Transverse colon (tissue), 4 donors: Measurements from ENCODE around the gene ABCG1. TPM values are rescaled to one million over a fixed set of nuclear protein-coding genes. Genes with fewer than 3 reads are reported as not detected.

ENCODE experiments used
- DNase-seq: peaks from one replicate; pipeline ENCODE4 v3.0.0-alpha.2; 2019
- H3K27ac ChIP-seq, 4 donors: fragments of 200-600 bp; sonication (generic); 2 replicates each; pipeline ENCODE4 v1.5.1; 2016 to 2018; ENCODE audit warnings: inconsistent platforms in 4 of 4
- H3K27me3 ChIP-seq: fragments of 200-600 bp; sonication (generic); 2 replicates; pipeline ENCODE4 v1.5.1; 2017; ENCODE audit warnings: inconsistent platforms
- H3K36me3 ChIP-seq, 4 donors: fragments of 200-600 bp; sonication (generic); 2 replicates each; pipeline ENCODE4 v1.5.1; 2017 to 2019; ENCODE audit warnings: inconsistent platforms in 4 of 4
- H3K4me1 ChIP-seq, 4 donors: fragments of 200-600 bp; sonication (generic); 2 replicates each; pipeline ENCODE4 v1.5.1; 2017 to 2020; ENCODE audit warnings: inconsistent platforms in 4 of 4
- H3K4me3 ChIP-seq, 4 donors: fragments of 200-600 bp; sonication (generic); 1 replicate in 1 of 4; 2 replicates in 3 of 4; pipeline versions ENCODE4 v1.5.1 to v1.6.1; 2017 to 2019; ENCODE audit warnings: inconsistent platforms in 4 of 4
- H3K9me3 ChIP-seq, 2 donors: fragments of 200-600 bp; sonication (generic); 2 replicates each; pipeline ENCODE4 v1.5.1; 2017 to 2019; ENCODE audit warnings: inconsistent platforms in 2 of 2
- CTCF ChIP-seq, 5 experiments: fragments of 200-600 bp in 3 of 5; fragments of 450-650 bp in 2 of 5; sonication (generic) in 3 of 5; IDR thresholded peaks; 1 replicate in 2 of 5; 2 replicates in 3 of 5; pipeline ENCODE4 v1.5.1; 2016 to 2017; ENCODE audit warnings: antibody characterized with exemption in 5 of 5, inconsistent platforms in 3 of 5, mild to moderate bottlenecking in 2 of 5, moderate library complexity in 1 of 5
- EP300 ChIP-seq: sonication (generic); formaldehyde crosslinking; IDR thresholded peaks from one replicate; pipeline ENCODE4 v1.6.1; 2017; ENCODE audit warnings: antibody characterized with exemption, low read depth
- POLR2A ChIP-seq: fragments of 450-650 bp; IDR thresholded peaks from one replicate; pipeline ENCODE4 v1.6.1; 2016; ENCODE audit warnings: antibody characterized with exemption, mild to moderate bottlenecking, moderate library complexity
- POLR2AphosphoS5 ChIP-seq, 3 donors: sonication (generic); formaldehyde crosslinking; IDR thresholded peaks; one replicate each; pipeline ENCODE4 v1.6.1; 2016; ENCODE audit warnings: antibody characterized with exemption in 3 of 3
- WGBS, 2 donors: methylation state at CpG; one replicate each; pipeline ENCODE4 v1.1.5; 2018; ENCODE audit warnings: low coverage in 1 of 2; 5-methylcytosine and 5-hydroxymethylcytosine counted together
- in situ Hi-C, 4 donors: fragments of 200-750 bp; cut with MboI; loops; one replicate each; pipeline versions ENCODE4 v1.15.0 to v1.15.1; 2017; ENCODE audit warnings: low sequenced_read_pairs in 3 of 4, low pct_ligation_motif_present in 1 of 4, low pct_unique_long_range_greater_than_20kb in 1 of 4
- intact Hi-C: fragments of 100-400 bp; cut with DNase I; formaldehyde crosslinking; loops from one replicate; pipeline ENCODE4 v1.15.1; 2023; ENCODE audit warnings: low total_unique reads
- total RNA-seq, 4 donors: library from RNA; depleted of rRNA; stranded (reverse); fragments of >200 nt; gene quantifications; one replicate each; pipeline ENCODE4 v1.1.0, GENCODE V29; 2016

Gene ABCG1
- total RNA-seq, 4 donors from 2014 or later: 17.1 to 67.7 (median 53.2) TPM

GRCh38 chr21:42287193-42288083 is 68.5 kb downstream of the ABCG1 start:
- peaks cover 0 to 10% (median 5%) of the 10 kb centered on the region in 4 donors for H3K36me3 ChIP-seq
- 94% methylated on average over 36 of the region's 36 CpGs; no CpG with 5 or more reads in 1 of the 2 donors for WGBS, 2 donors
- no peaks in the 10 kb centered on the region for H3K27me3 ChIP-seq
- H3K27ac ChIP-seq: no peak overlapping the region
- intact Hi-C loops: no loop called here
- DNase-seq: no peak
- in situ Hi-C loops: no loop called here
- TF ChIP-seq POLR2AphosphoS5 (IDR thresholded peaks at IDR 0.05) (no peak), EP300 (no peak), CTCF (IDR thresholded peaks at IDR 0.05) (no peak), POLR2A (no peak)
- no peaks in the 10 kb centered on the region for H3K4me1 ChIP-seq
- H3K4me3 ChIP-seq: no peak overlapping the region
- no peaks in the 10 kb centered on the region for H3K9me3 ChIP-seq

GRCh38 chr21:42288962-42289361 is 70.0 kb downstream of the ABCG1 start:
- Histone ChIP-seq H3K27ac (no peak overlapping the region), H3K36me3 (peaks cover 0 to 10% (median 4%) of the 10 kb centered on the region in 4 donors), H3K9me3 (no peaks in the 10 kb centered on the region), H3K4me1 (no peaks in the 10 kb centered on the region), H3K4me3 (no peak overlapping the region), H3K27me3 (no peaks in the 10 kb centered on the region)
- no peak for TF ChIP-seq POLR2AphosphoS5 (IDR thresholded peaks at IDR 0.05)
- TF ChIP-seq EP300: no peak
- TF ChIP-seq POLR2A: no peak
- TF ChIP-seq CTCF (IDR thresholded peaks at IDR 0.05): no peak
- intact Hi-C loops: no loop called here
- WGBS, 2 donors: 94 to 97% methylated on average over 5 of the region's 5 CpGs
- no peak for DNase-seq
- in situ Hi-C loops: no loop called here

GRCh38 chr21:42289926-42290325 is 71.0 kb downstream of the ABCG1 start:
- DNase-seq: peak; percentile 40
- Histone ChIP-seq H3K36me3 (peaks cover 0 to 10% (median 4%) of the 10 kb centered on the region in 4 donors), H3K27me3 (no peaks in the 10 kb centered on the region), H3K9me3 (no peaks in the 10 kb centered on the region), H3K27ac (no peak overlapping the region), H3K4me3 (no peak overlapping the region), H3K4me1 (no peaks in the 10 kb centered on the region)
- in situ Hi-C loops: no loop called here
- intact Hi-C loops: no loop called here
- whole genome bisulfite sequencing, 2 donors: 92 to 100% methylated on average over 1 to 18 of the region's 18 CpGs
- TF ChIP-seq CTCF (IDR thresholded peaks at IDR 0.05) (no peak), EP300 (no peak), POLR2A (no peak), POLR2AphosphoS5 (IDR thresholded peaks at IDR 0.05) (no peak)

GRCh38 chr21:42290505-42290904 is 71.6 kb downstream of the ABCG1 start:
- Histone ChIP-seq H3K27ac (no peak overlapping the region), H3K27me3 (no peaks in the 10 kb centered on the region), H3K36me3 (peaks cover 0 to 10% (median 4%) of the 10 kb centered on the region in 4 donors), H3K9me3 (no peaks in the 10 kb centered on the region), H3K4me3 (no peak overlapping the region), H3K4me1 (no peaks in the 10 kb centered on the region)
- TF ChIP-seq POLR2A (no peak), CTCF (IDR thresholded peaks at IDR 0.05) (no peak), EP300 (no peak), POLR2AphosphoS5 (IDR thresholded peaks at IDR 0.05) (no peak)
- DNase-seq: no peak
- 66 to 100% methylated on average over 1 to 3 of the region's 3 CpGs for WGBS, 2 donors
- in situ Hi-C loops (no loop called here), intact Hi-C loops (no loop called here)
